HG03045 (cell line): Measurements from ENCODE around the gene ANKRD36C.
A peak's percentile ranks its signal among the peaks of the same experiment; 100 is the strongest.
"Not testable (repeated sequence)": the region's sequence is repeated elsewhere in the genome, so short reads cannot be mapped to it uniquely, and the experiment has no call there.

Experiments used
- ATAC-seq: cut with Tn5 transposase; IDR thresholded peaks from one replicate; pipeline ENCODE4 v1.9.1; 2021; ENCODE audit warnings: mild to moderate bottlenecking, moderate library complexity; ENCODE audit not compliant: unreplicated experiment

Gene ANKRD36C

DNA sequence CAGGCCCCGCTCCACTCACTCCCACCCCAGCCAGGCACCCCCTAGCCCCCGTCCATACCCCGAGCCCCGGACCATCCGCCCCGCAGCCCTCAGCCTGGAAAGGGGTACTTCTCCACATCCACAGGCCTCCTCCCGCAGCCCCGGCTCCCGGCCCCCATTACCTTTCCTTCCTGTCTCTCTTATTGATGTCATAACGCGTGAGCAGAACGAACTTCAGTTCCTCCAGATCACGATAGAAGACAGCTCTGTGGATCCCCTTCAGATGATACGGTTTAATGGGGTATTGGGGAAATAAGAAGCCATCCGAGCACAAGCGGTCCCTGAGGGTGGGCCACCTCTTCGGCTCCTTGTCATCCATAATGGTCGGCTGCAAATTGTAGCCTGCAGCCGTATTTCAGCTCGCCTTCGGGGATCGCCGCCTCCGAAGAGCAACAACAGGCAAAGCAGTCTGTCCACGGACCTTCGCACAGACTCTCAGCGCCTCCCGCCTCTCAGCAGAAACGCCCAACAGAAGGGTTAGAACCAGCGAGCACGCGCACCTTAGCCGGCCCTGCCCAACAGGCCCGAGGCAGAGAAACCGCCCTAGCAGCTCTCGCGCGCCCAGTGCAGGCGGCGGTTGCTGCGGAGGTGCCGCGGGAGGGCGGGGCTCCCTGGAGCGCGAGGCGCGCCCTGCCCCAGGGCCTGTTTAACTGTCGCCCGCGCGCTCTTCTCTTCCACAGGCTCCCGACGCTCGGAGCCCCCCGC lies at the start of gene ANKRD36C:
Gene ANKRD36C (minus strand): TSS at position 474 of the 744 bp plus-strand sequence. CDS start 116 bp downstream, at position 358.
- peak; percentile 96 for ATAC-seq

- ATAC-seq, result not testable (repeated sequence)
Observed at GRCh38 chr2:96035554-96035953, 43.9 kb upstream of the ANKRD36C start.

DNA sequence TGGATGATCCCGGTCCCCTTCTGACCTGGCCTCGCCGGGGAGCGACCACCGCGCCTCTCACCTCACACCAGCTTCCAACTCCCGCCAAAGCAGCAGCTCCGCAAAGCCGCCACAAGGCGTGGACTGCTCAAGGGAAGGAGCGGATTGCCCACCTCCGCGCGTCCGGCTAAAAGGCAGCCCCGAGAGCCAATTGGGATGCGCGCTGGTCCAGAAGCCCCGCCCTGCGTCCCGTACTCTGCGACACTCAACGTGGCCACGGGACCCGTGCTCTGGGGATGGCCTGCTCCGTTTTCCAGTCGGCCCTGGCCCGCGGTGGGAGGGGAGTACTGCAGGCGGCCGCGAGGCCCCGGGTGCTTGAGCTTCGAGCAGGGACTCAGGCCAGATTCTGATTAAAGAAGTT lies 43.2 kb upstream of the ANKRD36C start, which contains the start of gene GPAT2:
Gene GPAT2 (minus strand): TSS at position 125 of the 400 bp plus-strand sequence. CDS start 2,557 bp downstream, outside the sequence.
- not testable (repeated sequence) for ATAC-seq

GRCh38 chr2:96033997-96034396 lies 42.4 kb upstream of the ANKRD36C start:
- not testable (repeated sequence) for ATAC-seq

DNA sequence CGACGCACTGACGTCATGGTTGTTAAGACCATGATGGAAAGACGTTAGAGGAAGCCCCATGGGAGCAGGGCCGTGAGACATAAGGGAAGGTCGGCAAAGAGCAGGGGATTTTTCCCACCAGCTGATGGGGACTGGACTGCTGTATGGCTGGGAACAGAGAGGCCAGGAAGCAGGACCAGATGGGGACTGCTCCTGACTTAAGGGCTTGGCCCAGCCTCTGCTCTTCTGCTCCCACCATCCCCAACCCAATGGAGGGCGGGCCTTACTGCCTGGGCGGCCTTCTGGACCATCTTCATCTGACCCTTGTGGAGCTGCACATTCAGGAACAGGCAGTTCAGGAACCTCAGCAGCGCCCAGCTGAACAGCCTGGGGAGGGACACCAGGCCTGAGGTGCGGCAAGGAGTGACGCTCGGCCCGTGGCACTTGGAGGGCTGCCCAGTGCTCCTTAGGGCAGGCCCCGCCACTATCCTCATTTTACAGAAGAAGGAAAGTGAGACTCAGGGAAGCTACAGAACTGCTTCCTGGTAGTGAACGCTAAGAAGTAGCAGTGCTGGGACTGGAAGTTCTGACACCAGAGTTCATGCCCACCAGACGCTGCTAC lies 36.2 kb upstream of the ANKRD36C start:
- not testable (repeated sequence) for ATAC-seq

DNA sequence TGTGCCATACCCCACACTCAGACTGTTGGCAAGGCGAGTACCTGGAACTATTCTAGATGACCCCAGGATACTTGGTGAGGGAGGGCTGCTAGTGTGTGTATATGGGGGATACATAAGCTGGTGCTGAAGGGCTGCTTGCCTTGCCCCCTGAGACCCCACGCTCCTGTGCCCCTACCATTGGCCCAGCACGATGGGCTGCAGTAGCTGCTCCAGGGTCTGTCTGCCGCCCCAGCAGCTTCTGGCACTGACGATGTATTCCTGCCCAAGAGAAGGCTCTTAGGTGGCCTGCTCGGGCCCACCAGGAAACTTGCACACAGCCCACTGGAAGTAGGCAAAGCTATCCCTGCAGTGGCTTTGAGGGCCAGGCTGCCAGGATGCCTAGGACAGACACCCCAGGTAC lies 34.1 kb upstream of the ANKRD36C start:
- not testable (repeated sequence) for ATAC-seq

- no peak for ATAC-seq
Observed at GRCh38 chr2:96025194-96025492, 33.5 kb upstream of the ANKRD36C start.

DNA sequence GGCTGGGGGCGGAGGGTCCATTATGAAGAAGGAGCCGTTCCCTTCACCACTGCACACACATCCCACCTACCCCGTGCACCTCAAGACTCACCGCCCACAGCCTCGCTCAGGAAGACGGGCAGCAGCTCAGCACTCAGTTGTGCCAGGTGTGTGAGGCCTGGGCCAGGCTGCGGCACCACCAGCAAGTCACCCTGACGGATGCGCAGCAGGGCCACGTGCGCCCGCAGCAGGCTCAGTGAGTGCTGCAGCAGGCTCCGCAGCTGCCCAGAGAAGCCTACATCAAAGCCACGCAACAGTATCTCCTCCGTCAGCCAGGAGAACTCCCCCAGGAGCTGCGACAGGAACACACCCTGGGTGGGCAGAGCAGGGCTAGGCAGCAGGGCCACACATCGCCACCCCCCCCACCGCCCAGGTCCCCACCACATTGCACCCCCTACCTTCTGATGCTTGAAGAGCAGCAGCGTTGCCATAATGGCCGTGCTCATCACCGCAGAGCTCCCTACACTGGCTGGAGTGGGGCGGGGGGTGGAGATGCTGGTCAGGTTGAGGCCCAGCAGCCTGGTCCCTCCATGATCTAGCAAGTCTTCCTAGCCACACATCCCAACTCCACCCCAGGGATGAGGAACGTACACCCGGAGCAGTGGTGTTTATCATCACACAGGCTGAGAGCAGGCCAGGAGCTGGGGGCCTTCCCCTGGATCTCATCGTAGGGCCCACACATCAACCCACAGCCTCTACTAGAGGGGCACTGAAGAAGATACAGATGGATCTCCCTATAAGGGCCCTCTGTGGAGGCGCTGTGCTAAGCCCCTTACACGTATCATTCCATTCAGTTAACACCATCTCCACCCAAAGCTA lies 32.9 kb upstream of the ANKRD36C start:
- ATAC-seq, result no peak

- ATAC-seq, result not testable (repeated sequence)
Observed at GRCh38 chr2:96023701-96024100, 32.1 kb upstream of the ANKRD36C start.

GRCh38 chr2:96022701-96023447 lies 31.2 kb upstream of the ANKRD36C start:
- not testable (repeated sequence) for ATAC-seq

DNA sequence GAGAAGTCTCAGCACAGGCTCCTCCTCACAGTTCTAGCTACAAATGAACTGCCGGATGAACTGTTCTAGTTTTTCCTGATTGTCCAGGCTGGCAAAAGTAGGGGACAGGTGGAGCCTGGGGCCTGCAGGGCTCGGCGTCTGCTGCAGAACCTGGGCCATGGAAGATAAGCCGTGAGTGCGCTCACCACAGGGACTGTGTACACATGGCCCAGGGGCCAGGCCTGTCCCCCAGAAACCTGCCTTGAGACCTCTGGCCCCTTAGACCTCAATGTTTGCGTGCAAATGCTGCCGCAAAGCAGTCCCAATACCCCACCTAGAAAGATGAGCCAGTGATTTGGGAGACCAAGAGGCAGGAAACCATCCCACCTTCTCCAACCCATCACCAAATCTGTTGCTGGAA lies 30.5 kb upstream of the ANKRD36C start:
- not testable (repeated sequence) for ATAC-seq

- ATAC-seq, result not testable (repeated sequence)
Observed at GRCh38 chr2:96021142-96021541, 29.5 kb upstream of the ANKRD36C start.

DNA sequence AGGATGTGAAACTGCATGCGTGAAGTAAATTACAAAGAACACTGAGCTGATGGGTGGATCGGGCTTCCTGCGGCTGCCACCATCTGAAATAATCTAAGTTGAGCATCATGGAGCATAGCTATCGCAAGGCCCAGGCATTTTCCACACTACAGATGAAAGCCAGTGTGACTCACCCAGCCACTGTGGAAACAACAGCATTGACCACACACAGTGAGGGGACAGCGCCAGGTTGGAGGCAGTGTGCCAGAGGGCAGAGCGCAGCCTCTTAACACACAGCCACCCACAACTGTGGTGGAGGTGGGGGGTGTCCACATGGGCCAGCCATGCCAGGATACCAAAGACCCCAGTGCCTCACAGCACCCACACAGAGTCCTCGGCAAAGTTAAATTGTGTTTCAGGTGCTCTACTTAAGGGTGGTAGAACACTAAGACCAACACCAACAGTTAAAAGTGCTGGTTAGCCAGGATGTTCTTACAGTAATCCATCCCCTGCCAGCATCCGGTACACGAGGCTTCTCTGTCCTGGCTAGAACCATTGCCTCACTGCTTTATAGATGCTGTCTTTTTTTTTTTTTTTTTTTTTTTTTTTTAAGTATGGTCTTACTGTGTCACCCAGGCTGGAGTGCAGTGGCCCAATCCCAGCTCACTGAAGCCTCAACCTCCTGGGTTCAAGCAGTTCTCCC lies 28.4 kb upstream of the ANKRD36C start:
- not testable (repeated sequence) for ATAC-seq

GRCh38 chr2:96016321-96016720 lies 24.7 kb upstream of the ANKRD36C start:
- ATAC-seq, result not testable (repeated sequence)

DNA sequence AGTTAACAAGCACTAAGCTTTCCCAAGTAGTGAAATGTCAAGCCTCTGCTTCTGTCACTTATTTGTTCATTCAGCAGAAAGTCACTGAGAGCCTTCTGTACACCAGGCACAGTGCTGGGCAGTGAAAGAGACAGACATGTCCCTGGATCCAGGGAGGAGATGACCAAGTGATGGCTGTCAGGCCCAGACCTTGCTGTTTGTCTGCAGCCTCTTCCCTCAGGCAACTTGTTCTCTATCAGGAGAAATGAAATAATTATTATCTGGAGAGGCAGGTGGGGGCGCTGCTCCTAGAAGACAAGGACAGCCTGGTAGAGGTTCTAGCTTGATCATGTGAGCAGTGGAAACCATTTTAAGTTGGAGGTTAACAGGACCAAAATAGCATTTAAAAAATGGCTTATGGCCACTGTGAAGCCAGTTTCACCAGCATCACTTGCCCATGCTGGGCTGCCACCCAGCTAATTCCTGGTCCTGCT lies 21.2 kb upstream of the ANKRD36C start:
- ATAC-seq, result not testable (repeated sequence)

GRCh38 chr2:96012086-96012791 lies 20.6 kb upstream of the ANKRD36C start:
- ATAC-seq, result not testable (repeated sequence)

GRCh38 chr2:96011129-96011455 lies 19.5 kb upstream of the ANKRD36C start:
- not testable (repeated sequence) for ATAC-seq

DNA sequence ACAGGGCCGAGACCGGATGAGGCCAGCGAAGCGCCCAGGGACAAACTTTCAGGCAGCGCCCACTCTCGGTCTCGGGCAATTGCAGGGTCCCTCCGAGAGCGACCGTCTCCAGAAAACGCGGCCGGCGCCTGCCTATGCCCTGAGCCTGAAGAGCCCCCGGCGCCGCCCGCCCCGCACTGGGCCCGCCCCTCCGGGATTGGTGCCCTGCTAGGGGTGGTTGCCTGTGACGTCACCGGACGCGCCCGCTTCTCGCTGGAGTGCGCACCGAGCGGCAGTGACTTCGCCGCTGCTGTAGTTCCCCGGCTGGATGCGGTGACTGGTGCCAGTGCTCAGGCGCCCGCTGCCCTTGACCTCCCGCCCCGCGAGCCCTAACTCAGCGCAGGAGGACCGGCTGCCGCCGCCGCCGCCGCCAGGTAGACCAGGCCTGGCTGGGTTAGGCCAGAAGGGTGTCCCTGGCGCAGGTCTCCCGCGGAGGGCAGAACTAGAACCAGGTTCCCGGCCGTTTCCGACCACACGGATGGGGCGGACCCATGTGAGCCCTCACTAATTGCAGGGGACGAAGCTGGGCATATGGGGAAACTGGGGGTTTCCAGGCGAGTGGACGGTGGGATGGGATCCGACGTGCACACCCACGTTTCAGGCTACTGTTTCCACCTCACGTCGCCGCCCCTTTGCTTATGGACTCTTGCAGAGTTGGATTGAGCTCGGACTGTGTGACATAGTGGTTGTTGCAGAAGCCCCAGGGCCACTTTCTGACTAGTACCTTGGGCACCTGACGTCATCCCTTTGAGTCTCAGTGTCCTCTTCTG lies 18.9 kb upstream of the ANKRD36C start:
- ATAC-seq, result peak; percentile 99

- not testable (repeated sequence) for ATAC-seq
Observed at GRCh38 chr2:96009833-96010232, 18.2 kb upstream of the ANKRD36C start.
